Osteoblast (primary cell): ENCODE measurements around the gene LSM14A. TPM values are rescaled to one million over a fixed set of nuclear protein-coding genes. Genes with fewer than 3 reads are reported as not detected.

Experiments
- DNase-seq: peaks from one replicate; pipeline ENCODE4 v3.0.0; 2011; ENCODE audit warnings: low spot score, mixed read lengths; ENCODE audit not compliant: insufficient read length; ENCODE audit errors: missing footprints
- H2AFZ ChIP-seq: 2 replicates; pipeline ENCODE4 v1.6.0; 2011; ENCODE audit warnings: mild to moderate bottlenecking, low read length
- H3K27ac ChIP-seq: 2 replicates; pipeline ENCODE4 v1.5.1; 2011; ENCODE audit warnings: mild to moderate bottlenecking, low read depth, low read length, moderate library complexity
- H3K27me3 ChIP-seq: 2 replicates; pipeline ENCODE4 v1.6.0; 2012; ENCODE audit warnings: mild to moderate bottlenecking, control low read depth, inconsistent platforms, low read length, moderate library complexity; ENCODE audit not compliant: insufficient read depth
- H3K36me3 ChIP-seq: 2 replicates; pipeline ENCODE4 v1.5.1; 2011; ENCODE audit warnings: mild to moderate bottlenecking, low read length, control low read depth, moderate library complexity; ENCODE audit not compliant: insufficient read depth
- H3K4me1 ChIP-seq: 2 replicates; pipeline ENCODE4 v1.5.1; 2011; ENCODE audit warnings: mild to moderate bottlenecking, low read length, control low read depth, moderate library complexity; ENCODE audit not compliant: insufficient read depth
- H3K4me2 ChIP-seq: 2 replicates; pipeline ENCODE4 v1.6.0; 2011; ENCODE audit warnings: mild to moderate bottlenecking, low read length; ENCODE audit not compliant: insufficient read depth
- H3K4me3 ChIP-seq: fragments of 200-600 bp; sonication (generic); 3 replicates; pipeline ENCODE4 v1.5.1; 2012; ENCODE audit warnings: mild to moderate bottlenecking, low read length, inconsistent platforms; ENCODE audit not compliant: insufficient read depth
- H3K79me2 ChIP-seq: 2 replicates; pipeline ENCODE4 v1.6.0; 2012; ENCODE audit warnings: mild to moderate bottlenecking, low read length, control low read depth, inconsistent platforms; ENCODE audit not compliant: insufficient read depth
- H3K9me3 ChIP-seq: 2 replicates; pipeline ENCODE4 v1.5.1; 2011; ENCODE audit warnings: low read depth, low read length, control low read depth
- H4K20me1 ChIP-seq: 2 replicates; pipeline ENCODE4 v1.6.0; 2012; ENCODE audit warnings: mild to moderate bottlenecking, low read length, control low read depth; ENCODE audit not compliant: insufficient read depth
- CTCF ChIP-seq: IDR thresholded peaks from 2 replicates; pipeline ENCODE4 v1.5.1; 2011; ENCODE audit warnings: mild to moderate bottlenecking, low read depth, low read length, moderate library complexity; ENCODE audit errors: extremely low read depth
- total RNA-seq: library from RNA; depleted of rRNA; stranded (reverse); fragments of >200 nt; gene quantifications from 2 replicates; pipeline ENCODE4 v1.2.3, GENCODE V29; 2012

Gene LSM14A
- total RNA-seq, 1 donor = 85.8 TPM

GRCh38 chr19:34180709-34181108, 8.4 kb downstream of the LSM14A start:
- no peak for DNase-seq
- Histone ChIP-seq H3K4me3 (no peak overlapping the region), H3K4me1 (peaks cover 39% of the 10 kb centered on the region)

GRCh38 chr19:34181111-34181864, 9.0 kb downstream of the LSM14A start:
- Histone ChIP-seq H3K4me3 (no peak overlapping the region), H3K4me2 (no peak overlapping the region), H2AFZ (no peak overlapping the region), H3K79me2 (peaks cover 100% of the 10 kb centered on the region), H3K9me3 (no peaks in the 10 kb centered on the region), H3K4me1 (peaks cover 39% of the 10 kb centered on the region), H3K27me3 (no peaks in the 10 kb centered on the region), H3K27ac (no peak overlapping the region), H4K20me1 (peaks cover 87% of the 10 kb centered on the region), H3K36me3 (peaks cover 8% of the 10 kb centered on the region)
- no peak for DNase-seq
- no peak for TF ChIP-seq CTCF

More at GRCh38 chr19:34180709-34181108, 8.4 kb downstream of the LSM14A start:
- H3K36me3 ChIP-seq = peaks cover 8% of the 10 kb centered on the region
- no peak overlapping the region for H3K4me2 ChIP-seq
- peaks cover 87% of the 10 kb centered on the region for H4K20me1 ChIP-seq
- no peak for TF ChIP-seq CTCF
- no peak overlapping the region for H2AFZ ChIP-seq
- H3K79me2 ChIP-seq = peaks cover 100% of the 10 kb centered on the region
- H3K27me3 ChIP-seq = no peaks in the 10 kb centered on the region
- H3K9me3 ChIP-seq = no peaks in the 10 kb centered on the region
- no peak overlapping the region for H3K27ac ChIP-seq

DNA sequence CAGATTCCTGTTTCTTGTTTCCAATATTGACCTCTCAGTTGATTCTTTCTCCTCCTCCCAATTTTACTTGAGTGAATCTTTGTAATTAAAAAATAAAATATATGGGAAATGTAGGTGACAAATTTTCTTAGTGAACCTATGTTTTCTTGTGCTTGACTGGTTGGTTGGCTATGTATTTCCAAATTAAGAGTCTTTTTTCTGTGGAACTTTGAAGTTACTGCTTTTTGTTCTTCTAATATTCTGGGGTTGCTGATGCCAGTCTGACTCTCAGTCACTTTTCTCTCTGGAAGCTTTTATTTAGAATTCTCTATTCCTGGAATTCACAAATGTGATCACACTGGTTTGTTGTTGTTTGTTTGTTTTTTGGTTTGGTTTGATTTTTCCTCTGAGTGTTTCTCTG, 9.8 kb downstream of the LSM14A start:
- Histone ChIP-seq H3K27ac (no peak overlapping the region), H3K4me2 (no peak overlapping the region), H3K36me3 (peaks cover 8% of the 10 kb centered on the region), H3K79me2 (peaks cover 100% of the 10 kb centered on the region), H3K4me1 (peaks cover 32% of the 10 kb centered on the region), H2AFZ (no peak overlapping the region), H3K9me3 (no peaks in the 10 kb centered on the region), H3K4me3 (no peak overlapping the region), H4K20me1 (peaks cover 88% of the 10 kb centered on the region), H3K27me3 (no peaks in the 10 kb centered on the region)
- TF ChIP-seq CTCF = no peak
- DNase-seq = no peak

GRCh38 chr19:34184880-34185491, 12.7 kb downstream of the LSM14A start:
- Histone ChIP-seq H3K4me1 (peaks cover 32% of the 10 kb centered on the region), H3K27me3 (no peaks in the 10 kb centered on the region), H4K20me1 (peaks cover 87% of the 10 kb centered on the region), H3K4me3 (no peak overlapping the region), H3K27ac (peak overlapping the region; percentile 8), H3K9me3 (no peaks in the 10 kb centered on the region), H3K36me3 (peaks cover 8% of the 10 kb centered on the region), H2AFZ (no peak overlapping the region), H3K4me2 (no peak overlapping the region), H3K79me2 (peaks cover 100% of the 10 kb centered on the region)
- no peak for TF ChIP-seq CTCF
- DNase-seq = no peak
